ENCODE measurements around the gene CNPPD1.

CNPPD1 gene

DNA sequence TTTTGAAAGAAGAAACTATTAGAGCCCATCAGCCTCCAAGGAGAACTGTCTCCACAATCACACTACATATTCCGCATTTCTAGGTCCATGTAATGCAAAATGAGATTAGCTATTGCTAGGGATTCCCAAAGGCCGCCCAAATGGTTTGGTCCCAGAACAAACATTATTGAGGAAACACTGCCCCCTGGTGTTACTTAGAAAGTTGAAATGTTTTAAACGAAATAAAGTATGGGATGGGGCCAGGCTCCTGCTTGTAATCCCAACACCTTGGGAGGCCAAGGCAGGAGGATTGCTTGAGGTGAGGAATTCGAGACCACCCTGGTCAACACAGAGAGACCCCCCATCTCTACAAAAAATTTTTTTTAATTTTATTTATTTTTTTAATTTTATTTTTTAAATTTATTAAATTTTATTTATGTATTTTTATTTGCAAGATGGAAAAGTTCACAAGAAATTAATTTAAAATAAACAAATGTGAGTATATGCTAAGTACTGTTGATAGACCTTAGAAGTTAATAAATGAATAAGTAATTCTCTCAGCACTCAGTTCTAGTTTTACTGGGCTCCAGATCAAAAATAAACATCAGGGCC, 21.6 kb downstream of the CNPPD1 start:
- Histone ChIP-seq H3K9me3 (ENCODE audit: severe bottlenecking) (no peaks in the 10 kb centered on the region), H3K36me3 (peaks cover 28% of the 10 kb centered on the region), H3K4me3 (ENCODE audit: low read depth, low read length) (no peak overlapping the region), H3K27ac (no peak overlapping the region), H3K27me3 (ENCODE audit: insufficient read depth, low read depth, severe bottlenecking) (no peaks in the 10 kb centered on the region)
- peak; percentile 42 for DNase-seq
- TF ChIP-seq, protein P1, sequence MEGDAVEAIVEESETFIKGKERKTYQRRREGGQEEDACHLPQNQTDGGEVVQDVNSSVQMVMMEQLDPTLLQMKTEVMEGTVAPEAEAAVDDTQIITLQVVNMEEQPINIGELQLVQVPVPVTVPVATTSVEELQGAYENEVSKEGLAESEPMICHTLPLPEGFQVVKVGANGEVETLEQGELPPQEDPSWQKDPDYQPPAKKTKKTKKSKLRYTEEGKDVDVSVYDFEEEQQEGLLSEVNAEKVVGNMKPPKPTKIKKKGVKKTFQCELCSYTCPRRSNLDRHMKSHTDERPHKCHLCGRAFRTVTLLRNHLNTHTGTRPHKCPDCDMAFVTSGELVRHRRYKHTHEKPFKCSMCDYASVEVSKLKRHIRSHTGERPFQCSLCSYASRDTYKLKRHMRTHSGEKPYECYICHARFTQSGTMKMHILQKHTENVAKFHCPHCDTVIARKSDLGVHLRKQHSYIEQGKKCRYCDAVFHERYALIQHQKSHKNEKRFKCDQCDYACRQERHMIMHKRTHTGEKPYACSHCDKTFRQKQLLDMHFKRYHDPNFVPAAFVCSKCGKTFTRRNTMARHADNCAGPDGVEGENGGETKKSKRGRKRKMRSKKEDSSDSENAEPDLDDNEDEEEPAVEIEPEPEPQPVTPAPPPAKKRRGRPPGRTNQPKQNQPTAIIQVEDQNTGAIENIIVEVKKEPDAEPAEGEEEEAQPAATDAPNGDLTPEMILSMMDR (IDR thresholded peaks at IDR 0.05; ENCODE audit: low read depth, low read length), result peak; percentile 21; the same call in 1 of the 2 replicates

DNA sequence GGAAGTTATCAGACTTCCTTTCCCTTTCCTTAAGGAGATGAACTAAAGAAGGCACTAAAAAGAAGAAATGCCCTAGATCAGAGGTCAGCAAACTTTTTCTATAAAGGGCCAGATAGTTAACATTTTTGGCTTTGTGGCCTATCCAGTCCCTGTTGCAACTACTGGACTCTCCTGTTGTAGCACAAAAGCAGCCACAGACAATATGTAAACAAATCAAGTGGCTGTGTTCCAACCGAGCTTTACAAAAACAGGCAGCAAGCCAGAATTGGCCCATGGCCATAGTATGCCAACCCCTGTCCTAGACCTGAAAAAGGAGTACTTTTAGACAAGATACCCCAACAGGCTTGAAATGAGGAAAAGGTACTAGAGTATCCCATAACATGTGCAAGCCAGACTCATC, 27.1 kb downstream of the CNPPD1 start:
- peaks cover 25% of the 10 kb centered on the region for H3K36me3 ChIP-seq
- DNase-seq, result no peak
- H3K27ac ChIP-seq, result no peak overlapping the region
- TF ChIP-seq, protein P1 (IDR thresholded peaks at IDR 0.05; ENCODE audit: low read depth, low read length), result no peak
- H3K9me3 ChIP-seq (ENCODE audit: severe bottlenecking), result no peaks in the 10 kb centered on the region
- no peak overlapping the region for H3K4me3 ChIP-seq (ENCODE audit: low read depth, low read length)
- no peaks in the 10 kb centered on the region for H3K27me3 ChIP-seq (ENCODE audit: insufficient read depth, low read depth, severe bottlenecking)

DNA sequence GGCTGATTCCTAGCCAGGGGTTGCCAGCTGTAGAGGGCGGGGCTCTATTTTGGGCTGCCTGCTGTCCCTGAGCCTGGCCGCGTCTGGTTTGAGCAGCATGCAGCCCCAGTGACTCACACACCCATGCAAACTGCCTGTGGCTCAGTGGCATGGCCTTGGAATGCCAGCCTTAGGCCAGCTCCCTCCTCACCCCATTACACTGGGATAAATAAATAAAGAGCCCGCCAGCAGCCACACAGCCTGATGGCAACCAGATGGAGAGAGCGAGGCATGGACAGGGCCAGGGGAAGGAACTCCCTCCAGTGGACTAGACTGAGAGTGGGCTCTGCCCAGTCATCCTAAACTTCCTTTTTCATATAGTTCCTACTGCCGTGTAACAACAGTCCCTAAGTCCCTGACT, 34.4 kb downstream of the CNPPD1 start:
- Histone ChIP-seq H3K9me3 (ENCODE audit: severe bottlenecking) (no peaks in the 10 kb centered on the region), H3K4me3 (ENCODE audit: low read depth, low read length) (no peak overlapping the region), H3K36me3 (peaks cover 47% of the 10 kb centered on the region), H3K27me3 (ENCODE audit: insufficient read depth, low read depth, severe bottlenecking) (no peaks in the 10 kb centered on the region), H3K27ac (no peak overlapping the region)
- TF ChIP-seq, protein P1 (IDR thresholded peaks at IDR 0.05; ENCODE audit: low read depth, low read length), result no peak
- no peak for DNase-seq

DNA sequence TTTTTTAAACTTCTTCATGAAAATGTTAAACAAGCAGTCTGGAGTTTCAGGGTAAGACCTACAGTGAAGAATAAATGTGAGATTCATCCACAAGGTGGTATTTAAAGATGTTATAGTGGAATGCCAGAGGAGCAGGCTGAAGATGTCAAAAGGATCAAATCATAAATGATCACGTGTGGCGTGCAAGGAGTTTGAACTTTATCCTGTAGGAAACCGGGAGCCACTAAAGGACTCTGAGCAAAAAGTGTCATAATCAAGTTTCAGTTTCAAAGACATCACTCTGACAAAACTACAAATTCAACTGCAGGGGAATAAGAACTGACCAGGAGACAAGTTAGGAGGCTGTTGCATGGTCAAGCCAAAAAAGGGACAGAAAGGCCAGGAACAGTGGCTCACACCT, 36.0 kb downstream of the CNPPD1 start:
- no peak for DNase-seq
- Histone ChIP-seq H3K27me3 (ENCODE audit: insufficient read depth, low read depth, severe bottlenecking) (no peaks in the 10 kb centered on the region), H3K36me3 (peaks cover 34% of the 10 kb centered on the region), H3K27ac (no peak overlapping the region), H3K9me3 (ENCODE audit: severe bottlenecking) (no peaks in the 10 kb centered on the region), H3K4me3 (ENCODE audit: low read depth, low read length) (no peak overlapping the region)
- TF ChIP-seq, protein P1 (IDR thresholded peaks at IDR 0.05; ENCODE audit: low read depth, low read length), result no peak

DNA sequence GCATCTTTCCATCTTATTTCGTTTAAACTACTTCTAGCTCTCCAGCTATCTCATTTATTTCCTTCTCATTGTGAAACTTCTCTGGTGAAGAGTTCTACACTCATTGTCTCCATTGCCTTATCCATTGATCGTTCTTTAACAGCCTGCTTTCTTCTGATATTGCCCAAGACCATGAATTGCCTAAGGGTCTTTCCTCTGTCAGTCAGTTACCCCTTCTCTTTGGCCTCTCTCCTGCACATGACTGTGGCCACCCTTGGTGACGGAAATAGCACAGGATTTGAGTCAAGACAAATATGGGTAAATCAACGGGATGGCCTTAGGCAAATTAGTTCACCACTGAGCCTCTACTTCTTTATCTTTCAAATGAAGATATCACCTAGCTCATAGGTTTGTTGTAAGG, 42.7 kb downstream of the CNPPD1 start:
- TF ChIP-seq, protein P1 (IDR thresholded peaks at IDR 0.05; ENCODE audit: low read depth, low read length), result no peak
- Histone ChIP-seq H3K27me3 (ENCODE audit: insufficient read depth, low read depth, severe bottlenecking) (no peaks in the 10 kb centered on the region), H3K36me3 (no peaks in the 10 kb centered on the region; the same call in none of the 2 replicates), H3K4me3 (ENCODE audit: low read depth, low read length) (no peak overlapping the region), H3K9me3 (ENCODE audit: severe bottlenecking) (no peaks in the 10 kb centered on the region), H3K27ac (no peak overlapping the region)
- DNase-seq, result no peak

DNA sequence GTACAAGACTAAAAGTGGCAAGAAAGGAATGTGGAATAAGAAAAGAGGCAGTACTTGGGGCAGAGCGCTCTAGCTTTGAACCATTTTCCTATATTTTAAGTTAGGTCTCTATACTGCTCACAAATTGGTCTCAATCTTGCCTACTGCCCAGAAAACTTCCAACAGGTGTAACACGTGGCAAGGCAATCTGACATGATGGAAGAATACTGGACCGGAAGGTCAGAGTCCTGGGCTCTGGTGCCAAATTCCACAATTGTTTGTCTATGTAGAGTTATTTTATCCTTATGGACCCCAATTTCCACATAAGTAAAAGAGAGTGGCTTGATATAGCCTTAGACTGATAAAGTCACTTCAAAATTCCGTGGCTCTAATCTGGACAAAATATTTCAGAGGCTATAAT, 45.0 kb downstream of the CNPPD1 start:
- no peak for DNase-seq
- TF ChIP-seq, protein P1 (IDR thresholded peaks at IDR 0.05; ENCODE audit: low read depth, low read length), result no peak
- H3K9me3 ChIP-seq (ENCODE audit: severe bottlenecking), result no peaks in the 10 kb centered on the region
- H3K27ac ChIP-seq, result no peak overlapping the region
- H3K4me3 ChIP-seq (ENCODE audit: low read depth, low read length), result no peak overlapping the region
- H3K36me3 ChIP-seq, result no peaks in the 10 kb centered on the region; the same call in 1 of the 2 replicates
- no peaks in the 10 kb centered on the region for H3K27me3 ChIP-seq (ENCODE audit: insufficient read depth, low read depth, severe bottlenecking)
